GM23338 (cell line): ENCODE results near the gene MKX.

ENCODE experiments used
- CREB1 ChIP-seq: fragments of 250-450 bp; sonication (Bioruptor Pico); IDR thresholded peaks from 2 replicates; pipeline ENCODE4 v1.5.0; 2020; ENCODE audit warnings: low read depth, mild to moderate bottlenecking, moderate library complexity
- CTCF ChIP-seq, 2 experiments: fragments of 200-600 bp in 1 of 2; sonication (generic) in 1 of 2; conservative IDR thresholded peaks; 2 replicates each; pipeline versions ENCODE4 v1.5.1 to v1.6.1; 2016 to 2017; ENCODE audit warnings: antibody characterized with exemption in 2 of 2, low read depth in 2 of 2, mild to moderate bottlenecking in 2 of 2, moderate library complexity in 1 of 2
- EZH2 ChIP-seq: fragments of 200-600 bp; sonication (generic); IDR thresholded peaks from one replicate; pipeline ENCODE4 v1.8.0; 2017; ENCODE audit warnings: antibody characterized with exemption, mild to moderate bottlenecking, low read depth; ENCODE audit not compliant: unreplicated experiment
- EZH2phosphoT487 ChIP-seq: fragments of 200-600 bp; sonication (generic); IDR thresholded peaks from one replicate; pipeline ENCODE4 v1.8.1; 2018; ENCODE audit warnings: antibody characterized with exemption; ENCODE audit not compliant: unreplicated experiment
- JUNB ChIP-seq: IDR thresholded peaks from one replicate; pipeline ENCODE4 v1.6.1; 2016; ENCODE audit warnings: antibody characterized with exemption; ENCODE audit not compliant: unreplicated experiment
- NANOG ChIP-seq: IDR thresholded peaks from 2 replicates; pipeline ENCODE4 v1.6.1; 2016; ENCODE audit warnings: antibody characterized with exemption, borderline replicate concordance
- POLR2AphosphoS5 ChIP-seq: IDR thresholded peaks from 2 replicates; pipeline ENCODE4 v1.6.1; 2016; ENCODE audit warnings: antibody characterized with exemption, low read depth
- REST ChIP-seq: IDR thresholded peaks from one replicate; pipeline ENCODE4 v1.6.1; 2018; ENCODE audit warnings: antibody characterized with exemption; ENCODE audit not compliant: unreplicated experiment
- STAT1 ChIP-seq: IDR thresholded peaks from one replicate; pipeline ENCODE4 v1.6.1; 2016; ENCODE audit warnings: antibody characterized with exemption; ENCODE audit not compliant: unreplicated experiment
- ZNF114 ChIP-seq: fragments of 250-450 bp; sonication (Bioruptor Pico); IDR thresholded peaks from 2 replicates; pipeline ENCODE4 v1.5.0; 2020; ENCODE audit warnings: mild to moderate bottlenecking, moderate library complexity
- ZNF331 ChIP-seq: fragments of 250-450 bp; sonication (Bioruptor Pico); IDR thresholded peaks from 2 replicates; pipeline ENCODE4 v1.5.0; 2020; ENCODE audit warnings: low read depth, mild to moderate bottlenecking, moderate library complexity
- TF ChIP-seq, protein P1 (sequence below): IDR thresholded peaks from 2 replicates; pipeline ENCODE4 v1.6.1; 2016; ENCODE audit warnings: antibody characterized with exemption

- TF ChIP-seq CTCF (conservative IDR thresholded peaks at IDR 0.05; ENCODE audit: low read depth in 2 of 2) (no peak), POLR2AphosphoS5 (no peak), EZH2phosphoT487 (no peak), EZH2 (no peak), REST (no peak), CREB1 (CRISPR knock-in tag) (no peak), JUNB (no peak), STAT1 (no peak), ZNF331 (CRISPR knock-in tag) (no peak), ZNF114 (CRISPR knock-in tag) (no peak), NANOG (no peak)
- TF ChIP-seq, protein P1, sequence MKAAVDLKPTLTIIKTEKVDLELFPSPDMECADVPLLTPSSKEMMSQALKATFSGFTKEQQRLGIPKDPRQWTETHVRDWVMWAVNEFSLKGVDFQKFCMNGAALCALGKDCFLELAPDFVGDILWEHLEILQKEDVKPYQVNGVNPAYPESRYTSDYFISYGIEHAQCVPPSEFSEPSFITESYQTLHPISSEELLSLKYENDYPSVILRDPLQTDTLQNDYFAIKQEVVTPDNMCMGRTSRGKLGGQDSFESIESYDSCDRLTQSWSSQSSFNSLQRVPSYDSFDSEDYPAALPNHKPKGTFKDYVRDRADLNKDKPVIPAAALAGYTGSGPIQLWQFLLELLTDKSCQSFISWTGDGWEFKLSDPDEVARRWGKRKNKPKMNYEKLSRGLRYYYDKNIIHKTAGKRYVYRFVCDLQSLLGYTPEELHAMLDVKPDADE, result no peak
Measured at GRCh38 chr10:27673065-27673464, 72.6 kb downstream of the MKX start.
